GM21576 (cell line): Measurements from ENCODE around the gene TGFBR2.
A peak's percentile ranks its signal among the peaks of the same experiment; 100 is the strongest.

Experiments used
- ATAC-seq: cut with Tn5 transposase; IDR thresholded peaks from one replicate; pipeline ENCODE4 v1.9.1; 2021; ENCODE audit warnings: mild to moderate bottlenecking, moderate library complexity; ENCODE audit not compliant: unreplicated experiment

The TGFBR2 gene

GRCh38 chr3:30606301-30607031 lies at the start of gene TGFBR2:
TSS of gene TGFBR2 (plus strand) at chr3:30606601. CDS start at chr3:30606884, 283 bp downstream.
- ATAC-seq, result peak; percentile 78

DNA sequence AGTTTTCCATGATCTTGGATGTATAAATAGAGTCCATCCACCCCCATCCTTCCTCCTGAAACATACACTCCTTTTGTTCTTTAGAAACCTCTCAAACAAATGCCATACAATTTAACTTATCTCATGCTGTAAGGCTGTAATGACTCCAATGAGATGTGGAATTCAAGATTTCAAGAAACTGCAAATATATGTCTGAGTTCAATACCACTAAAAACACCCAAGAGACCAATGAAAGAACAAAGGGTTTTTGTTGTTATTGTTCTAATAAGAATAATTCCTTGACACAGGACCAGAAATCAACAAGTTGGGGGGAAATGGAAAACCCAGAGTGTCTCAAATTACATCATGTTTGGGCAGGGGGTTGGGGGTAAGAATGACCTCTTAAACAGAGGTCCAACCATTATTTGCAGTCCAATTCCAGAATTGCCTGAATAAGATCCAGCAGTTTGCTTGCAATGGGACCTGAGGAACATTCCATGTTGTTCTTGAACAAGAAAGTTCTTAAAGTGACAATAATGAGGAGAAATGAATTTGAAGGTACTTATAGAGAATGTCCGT lies 48.6 kb upstream of the TGFBR2 start:
- no peak for ATAC-seq

GRCh38 chr3:30563956-30564355 lies 42.4 kb upstream of the TGFBR2 start:
- no peak for ATAC-seq

DNA sequence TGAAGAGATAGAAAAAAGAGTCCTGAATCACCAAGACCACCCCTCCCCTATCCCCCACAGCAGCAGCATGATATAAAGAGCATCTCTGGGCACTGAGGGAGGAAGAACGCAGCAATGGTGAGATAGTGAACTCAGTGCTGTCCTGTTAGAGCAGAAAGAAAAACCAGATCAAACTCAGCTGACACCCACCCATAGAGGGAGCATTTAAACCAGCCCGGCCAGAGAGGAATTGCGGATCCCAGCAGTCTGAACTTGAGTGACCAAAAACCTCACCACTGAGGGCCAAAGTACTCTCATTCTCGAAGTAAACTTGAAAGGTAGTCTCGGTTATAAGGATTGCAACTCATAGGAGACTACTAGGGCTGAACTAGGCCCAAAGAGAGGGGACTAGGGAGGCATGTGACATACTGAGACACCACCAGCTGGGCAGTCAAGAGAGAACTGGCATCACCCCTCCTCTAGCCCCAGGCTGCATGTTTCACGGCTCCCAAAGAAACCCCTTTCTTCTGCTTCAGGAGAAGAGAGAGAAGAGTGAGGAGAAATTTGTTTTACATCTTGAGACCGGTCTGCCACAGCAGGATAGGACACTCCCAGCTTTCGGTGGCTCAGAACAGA lies 39.2 kb upstream of the TGFBR2 start:
- no peak for ATAC-seq

GRCh38 chr3:30576946-30577345 lies 29.5 kb upstream of the TGFBR2 start:
- no peak for ATAC-seq

DNA sequence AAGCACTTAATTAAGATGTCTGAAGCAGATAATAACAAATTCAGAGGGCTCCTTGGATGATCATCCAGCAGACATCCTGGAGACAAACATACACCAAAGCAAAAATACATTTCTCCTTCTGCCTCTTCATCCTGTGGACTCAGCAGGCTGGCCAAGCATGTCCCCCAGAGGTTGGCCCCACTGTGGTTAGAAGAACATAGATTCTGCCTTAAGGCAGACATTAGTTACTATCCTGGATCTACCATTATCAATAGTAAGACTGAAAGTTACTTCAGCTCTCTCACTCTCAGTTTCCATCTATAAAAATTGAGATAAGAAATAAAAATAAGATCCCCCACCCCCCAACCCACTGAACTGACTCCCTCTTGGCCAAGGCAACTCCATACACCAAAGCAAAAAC lies 28.6 kb upstream of the TGFBR2 start:
- peak; percentile 84 for ATAC-seq

- no peak for ATAC-seq
Measured at GRCh38 chr3:30578479-30578878, 27.9 kb upstream of the TGFBR2 start.

- no peak for ATAC-seq
Measured at GRCh38 chr3:30578986-30579579, 27.3 kb upstream of the TGFBR2 start.

DNA sequence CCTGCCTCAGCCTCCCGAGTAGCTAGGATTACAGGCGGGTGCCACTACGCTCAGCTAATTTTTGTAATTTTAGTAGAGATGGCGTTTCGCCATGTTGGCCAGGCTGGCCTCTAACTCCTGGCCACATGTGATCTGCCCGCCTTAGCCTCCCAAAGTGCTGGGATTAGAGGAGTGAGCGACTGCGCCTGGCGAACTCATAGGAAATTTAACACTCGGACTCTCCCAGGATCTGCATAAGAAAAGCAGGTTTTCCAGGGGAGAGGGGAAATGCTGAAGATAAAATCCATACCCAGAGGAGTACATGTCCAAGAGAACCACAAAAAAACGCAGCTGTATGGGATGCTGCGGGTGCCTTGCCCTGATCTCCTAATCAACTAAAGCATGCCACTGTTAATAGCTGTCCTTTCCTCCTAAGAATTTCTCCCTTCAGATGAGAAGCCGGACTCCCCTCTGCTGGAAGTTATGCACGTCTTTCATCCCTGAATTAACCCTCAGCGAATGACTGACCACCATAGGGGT lies 25.3 kb upstream of the TGFBR2 start:
- ATAC-seq, result no peak

DNA sequence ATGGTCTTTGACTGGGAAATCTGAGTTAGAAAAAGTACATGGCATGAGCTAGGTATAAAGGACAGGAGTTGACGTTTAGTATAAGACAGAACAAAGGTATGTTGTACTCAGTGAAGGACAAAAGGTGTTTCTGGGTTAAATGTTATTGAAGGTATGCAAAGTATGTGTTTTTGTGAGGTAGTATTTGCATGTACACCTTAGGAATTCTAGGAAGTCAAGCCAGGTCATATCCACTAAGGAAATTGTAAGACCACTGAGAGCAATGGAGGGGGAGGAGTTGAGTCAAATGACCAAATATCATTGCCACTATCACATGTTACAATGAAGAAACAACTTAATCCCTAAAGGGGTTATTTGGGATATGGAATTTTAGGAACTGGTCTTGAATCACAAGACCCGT lies 24.4 kb upstream of the TGFBR2 start:
- no peak for ATAC-seq

GRCh38 chr3:30583973-30584372 lies 22.4 kb upstream of the TGFBR2 start:
- ATAC-seq, result no peak

DNA sequence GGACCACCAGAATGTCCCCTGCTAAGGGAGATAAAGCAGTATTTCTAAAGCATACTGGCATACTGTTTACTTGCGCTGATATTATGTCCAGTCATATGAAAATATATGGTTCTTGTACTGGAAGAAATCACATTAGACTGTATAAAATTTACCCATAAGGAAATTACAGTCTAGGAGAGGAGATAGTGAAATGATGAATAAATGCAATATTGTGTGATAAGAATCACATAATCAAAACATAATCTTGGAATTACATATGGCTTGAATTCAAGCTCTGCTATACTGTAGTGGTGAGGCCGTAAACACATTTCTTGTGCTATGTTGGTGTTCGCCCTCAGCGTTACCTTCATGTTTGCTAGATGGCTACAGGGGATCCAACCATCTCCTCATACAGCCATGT lies 20.7 kb upstream of the TGFBR2 start:
- ATAC-seq, result no peak

DNA sequence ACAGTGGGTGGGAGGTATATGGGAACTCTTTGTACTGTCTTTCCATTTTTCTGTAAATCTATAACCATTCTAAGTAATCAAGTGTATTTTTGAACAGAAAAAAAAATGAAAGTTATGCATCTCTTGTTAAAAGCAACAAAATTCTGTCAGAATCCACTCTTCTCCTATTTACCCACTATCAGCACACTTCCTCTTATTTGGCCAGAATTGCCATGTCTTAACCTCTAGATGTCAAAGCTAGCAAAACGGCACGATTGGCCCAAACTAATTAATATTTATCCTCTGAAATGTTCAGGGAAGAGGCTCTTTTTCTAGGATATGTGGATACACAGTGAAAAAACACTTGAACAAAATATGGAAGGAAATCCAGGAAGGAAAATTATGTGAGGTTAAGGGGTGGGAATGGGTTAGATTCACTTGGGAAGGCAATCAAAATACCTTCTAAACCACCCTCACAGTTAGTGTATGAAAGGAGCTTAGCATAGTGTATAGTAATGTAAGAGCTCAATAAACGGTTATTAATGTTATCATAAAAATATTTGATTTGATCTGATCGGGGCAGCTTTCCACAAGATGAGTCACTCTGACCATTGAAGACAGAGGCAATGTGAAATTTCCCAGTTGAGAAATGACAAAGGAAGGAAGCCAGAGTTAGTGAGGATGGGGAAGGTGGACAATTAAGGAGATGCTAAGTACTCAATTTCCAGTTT lies 20.1 kb upstream of the TGFBR2 start:
- ATAC-seq, result no peak

DNA sequence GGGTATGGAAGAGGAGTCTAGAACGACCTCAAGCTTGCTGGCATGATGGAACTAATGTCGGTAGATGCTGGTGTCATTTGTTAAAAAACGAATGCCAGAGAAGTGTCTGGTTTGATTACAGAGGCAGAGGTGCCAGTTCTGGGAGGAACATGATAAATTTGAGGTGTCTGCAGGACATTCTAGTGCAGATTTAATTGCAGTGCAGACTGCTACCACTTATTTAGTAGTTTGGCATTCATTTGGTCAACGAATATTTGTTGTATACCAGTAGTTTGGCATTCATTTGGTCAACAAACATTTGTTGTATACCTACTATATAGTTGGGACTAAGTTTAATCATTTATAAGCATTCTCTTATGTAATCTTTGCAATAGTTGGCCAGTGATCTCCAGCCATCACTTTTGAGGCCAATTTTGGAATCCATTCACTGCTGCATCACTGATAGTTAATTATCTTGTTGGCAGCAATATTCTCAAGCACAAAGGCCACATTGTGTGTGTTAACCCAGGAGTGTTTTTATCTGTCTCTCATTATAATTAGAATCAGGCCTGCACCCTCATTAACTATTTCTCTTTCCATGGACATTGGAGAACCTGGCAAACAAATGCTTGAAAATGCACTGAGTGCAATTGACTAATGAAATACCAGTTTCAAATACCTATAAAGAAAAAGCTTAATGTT lies 19.5 kb upstream of the TGFBR2 start:
- ATAC-seq, result no peak

- ATAC-seq, result no peak
Measured at GRCh38 chr3:30587904-30588303, 18.5 kb upstream of the TGFBR2 start.

DNA sequence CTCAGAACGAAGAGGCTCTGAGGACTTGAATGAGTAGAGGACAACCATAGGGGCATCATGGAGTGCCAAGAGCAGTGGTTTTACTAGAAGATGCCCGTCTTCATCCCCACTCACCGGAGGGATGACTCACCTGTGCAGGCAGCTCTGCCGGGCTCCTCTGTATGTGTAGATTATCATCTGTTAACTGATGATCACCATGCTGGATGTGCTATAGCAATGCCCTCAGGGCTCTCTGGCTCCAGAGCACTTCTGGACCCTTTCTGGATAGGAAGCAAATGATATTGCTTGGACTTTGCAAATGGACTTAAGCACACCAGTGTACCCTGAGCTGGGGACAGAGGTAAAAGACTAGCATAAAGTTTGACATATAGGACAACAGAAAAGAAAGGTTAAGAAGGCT lies 10.2 kb upstream of the TGFBR2 start:
- ATAC-seq, result no peak

GRCh38 chr3:30597131-30597768 lies 9.2 kb upstream of the TGFBR2 start:
- ATAC-seq, result no peak

- no peak for ATAC-seq
Measured at GRCh38 chr3:30597769-30598134, 8.6 kb upstream of the TGFBR2 start.

DNA sequence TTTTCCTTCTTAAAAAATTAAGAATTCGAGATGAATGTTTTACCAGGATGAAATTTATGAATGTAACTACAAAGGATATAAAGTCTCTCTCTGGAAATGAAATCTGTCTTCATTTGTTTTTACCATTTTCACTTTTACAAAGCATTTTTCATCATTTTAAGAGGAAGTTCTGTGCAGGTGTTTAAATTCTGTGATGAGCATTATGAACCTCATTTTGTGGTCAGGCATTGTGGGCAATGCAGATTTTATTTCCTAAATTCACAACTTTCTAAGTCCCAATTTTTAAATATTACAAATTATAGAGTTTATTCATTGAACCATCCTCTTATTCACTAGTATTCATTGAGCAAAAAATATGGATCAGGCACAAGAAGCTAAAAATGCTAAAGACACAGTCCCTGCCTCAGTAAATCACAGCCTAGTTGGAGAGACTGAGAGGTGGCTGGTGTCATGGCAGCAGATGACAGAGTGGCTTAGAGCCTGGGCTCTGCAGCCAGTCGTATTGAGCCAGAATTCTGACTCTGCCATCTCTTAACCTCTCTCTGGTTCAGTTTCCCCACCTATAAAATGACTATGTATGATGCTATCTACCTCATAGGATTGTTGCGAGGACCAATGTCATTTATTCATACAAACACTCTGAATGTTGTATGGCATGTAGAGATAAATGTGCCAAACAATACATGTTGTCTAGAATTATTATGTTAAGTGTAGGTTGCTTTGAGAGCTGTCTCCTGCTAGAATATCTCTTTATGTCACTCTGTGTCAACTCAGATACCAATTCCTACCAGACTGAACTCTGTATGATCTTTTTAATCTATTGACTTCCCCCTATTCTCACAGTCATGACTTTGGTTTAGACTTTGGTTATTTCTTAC lies 7.5 kb upstream of the TGFBR2 start:
- ATAC-seq, result no peak
